ENCODE results near the gene BEGAIN. TPM values are rescaled to one million over a fixed set of nuclear protein-coding genes. Genes with fewer than 3 reads are reported as not detected.

BEGAIN gene
- polyA plus RNA-seq, 1 donor from 2014 or later = 10.9 TPM

- Histone ChIP-seq H4K20me1 (ENCODE audit: insufficient read depth) (no peaks in the 10 kb centered on the region), H3K79me2 (replicated peaks; ENCODE audit: insufficient read depth, low read length) (no peaks in the 10 kb centered on the region), H3K4me3 (ENCODE audit: low read length) (no peak overlapping the region), H3K4me2 (ENCODE audit: low read length) (no peak overlapping the region), H3K9me2 (ENCODE audit: insufficient read depth, low read length) (no peaks in the 10 kb centered on the region), H3K27me3 (ENCODE audit: insufficient read depth, low read depth, low read length) (no peaks in the 10 kb centered on the region), H3K9me3 (ENCODE audit: low read length) (no peaks in the 10 kb centered on the region), H3K27ac (ENCODE audit: low read length) (no peak overlapping the region), H3K36me3 (ENCODE audit: insufficient read depth, low read length) (no peaks in the 10 kb centered on the region), H2AFZ (ENCODE audit: low read depth, low read length) (no peak overlapping the region), H3K9ac (ENCODE audit: low read length) (no peak overlapping the region), H3F3A (ENCODE audit: insufficient read depth, low read length, poor library complexity, severe bottlenecking) (no peaks in the 10 kb centered on the region)
- TF ChIP-seq RAD21 (conservative IDR thresholded peaks at IDR 0.05) = no peak
- no peak for TF ChIP-seq EZH2 (IDR thresholded peaks at IDR 0.05; ENCODE audit: borderline replicate concordance, insufficient read depth, low read length, poor library complexity, severe bottlenecking)
- no peak for TF ChIP-seq TAF1 (IDR thresholded peaks at IDR 0.05; ENCODE audit: low read depth)
- no peak for TF ChIP-seq REST (IDR thresholded peaks at IDR 0.05; ENCODE audit: borderline replicate concordance)
- no peak for TF ChIP-seq SMC3 (conservative IDR thresholded peaks at IDR 0.05; ENCODE audit: poor library complexity)
- TF ChIP-seq MXI1 (conservative IDR thresholded peaks at IDR 0.05; ENCODE audit: poor library complexity, severe bottlenecking) = no peak
- no peak for TF ChIP-seq EP300 (conservative IDR thresholded peaks at IDR 0.05; ENCODE audit: poor library complexity, severe bottlenecking)
- no peak for TF ChIP-seq POLR2AphosphoS5 (IDR thresholded peaks at IDR 0.05)
Observed at GRCh38 chr14:100599981-100600380, 12.8 kb upstream of the BEGAIN start.

- Histone ChIP-seq H3K27me3 (ENCODE audit: insufficient read depth, low read depth, low read length) (no peaks in the 10 kb centered on the region), H3K4me3 (ENCODE audit: low read length) (no peak overlapping the region), H3F3A (ENCODE audit: insufficient read depth, low read length, poor library complexity, severe bottlenecking) (no peaks in the 10 kb centered on the region), H3K9me2 (ENCODE audit: insufficient read depth, low read length) (no peaks in the 10 kb centered on the region), H3K27ac (ENCODE audit: low read length) (no peak overlapping the region), H3K4me2 (ENCODE audit: low read length) (no peak overlapping the region), H3K9me3 (ENCODE audit: low read length) (no peaks in the 10 kb centered on the region), H3K36me3 (ENCODE audit: insufficient read depth, low read length) (no peaks in the 10 kb centered on the region), H3K79me2 (replicated peaks; ENCODE audit: insufficient read depth, low read length) (no peaks in the 10 kb centered on the region), H4K20me1 (ENCODE audit: insufficient read depth) (no peaks in the 10 kb centered on the region), H3K9ac (ENCODE audit: low read length) (no peak overlapping the region), H2AFZ (ENCODE audit: low read depth, low read length) (no peak overlapping the region)
- TF ChIP-seq SMC3 (conservative IDR thresholded peaks at IDR 0.05; ENCODE audit: poor library complexity) (no peak), REST (IDR thresholded peaks at IDR 0.05; ENCODE audit: borderline replicate concordance) (no peak), MXI1 (conservative IDR thresholded peaks at IDR 0.05; ENCODE audit: poor library complexity, severe bottlenecking) (no peak), POLR2AphosphoS5 (IDR thresholded peaks at IDR 0.05) (no peak)
Observed at GRCh38 chr14:100594625-100594951, 7.4 kb upstream of the BEGAIN start.
